Testis (tissue), 3 donors: ENCODE results near the gene PCCA. TPM values are rescaled to one million over a fixed set of nuclear protein-coding genes. Genes with fewer than 3 reads are reported as not detected.

Experiments
- DNase-seq: peaks from one replicate; pipeline ENCODE4 v3.0.0-alpha.2; 2019
- H3K27ac ChIP-seq, 2 donors: fragments of 200-600 bp; sonication (generic); one replicate each; pipeline ENCODE4 v1.5.1; 2019
- H3K27me3 ChIP-seq: fragments of 200-600 bp; sonication (generic); one replicate; pipeline ENCODE4 v1.5.1; 2019
- H3K36me3 ChIP-seq: fragments of 200-600 bp; sonication (generic); one replicate; pipeline ENCODE4 v1.5.1; 2017; ENCODE audit warnings: low read depth; ENCODE audit errors: missing control alignments
- H3K4me1 ChIP-seq: fragments of 200-600 bp; sonication (generic); one replicate; pipeline ENCODE4 v1.5.1; 2019
- H3K4me3 ChIP-seq, 2 donors: fragments of 200-600 bp; sonication (generic); one replicate each; pipeline ENCODE4 v1.5.1; 2017 to 2019
- H3K9me3 ChIP-seq: fragments of 200-600 bp; sonication (generic); one replicate; pipeline ENCODE4 v1.5.1; 2017
- POLR2A ChIP-seq: fragments of 450-650 bp; IDR thresholded peaks from one replicate; pipeline ENCODE4 v1.6.1; 2017; ENCODE audit warnings: antibody characterized with exemption, mild to moderate bottlenecking, moderate library complexity
- WGBS, 2 donors: methylation state at CpG; one replicate each; pipeline ENCODE4 v1.1.5; 2018; 5-methylcytosine and 5-hydroxymethylcytosine counted together
- intact Hi-C: fragments of 100-400 bp; cut with DNase I; formaldehyde crosslinking; loops from one replicate; pipeline ENCODE4 v1.15.1; 2023; ENCODE audit warnings: low total_unique reads
- polyA plus RNA-seq: library from polyadenylated mRNA; stranded (reverse); fragments of 350-450 nt; fragmentation: Illumina TruSeq; extraction: RNeasy Lipid Tissue Mini Kit (QIAGEN cat#74804); gene quantifications from one replicate; pipeline ENCODE4 v1.2.3, GENCODE V29; 2014; ENCODE audit warnings: low read depth, low replicate concordance; ENCODE audit not compliant: insufficient read depth
- total RNA-seq, 2 donors: library from RNA; depleted of rRNA; stranded (reverse); fragments of >200 nt; gene quantifications; one replicate each; pipeline ENCODE4 v1.2.3, GENCODE V29; 2016
- TF ChIP-seq, protein P1 (sequence below), 3 experiments: fragments of 450-650 bp in 2 of 3; fragments of 200-600 bp in 1 of 3; sonication (generic) in 1 of 3; IDR thresholded peaks; one replicate each; pipeline ENCODE4 v1.5.1; 2016 to 2019; ENCODE audit warnings: antibody characterized with exemption in 3 of 3, mild to moderate bottlenecking in 2 of 3, moderate library complexity in 1 of 3

The PCCA gene
- total and polyA plus RNA-seq, 3 donors from 2014 or later = 17.9 to 56.2 (median 39.2) TPM

DNA sequence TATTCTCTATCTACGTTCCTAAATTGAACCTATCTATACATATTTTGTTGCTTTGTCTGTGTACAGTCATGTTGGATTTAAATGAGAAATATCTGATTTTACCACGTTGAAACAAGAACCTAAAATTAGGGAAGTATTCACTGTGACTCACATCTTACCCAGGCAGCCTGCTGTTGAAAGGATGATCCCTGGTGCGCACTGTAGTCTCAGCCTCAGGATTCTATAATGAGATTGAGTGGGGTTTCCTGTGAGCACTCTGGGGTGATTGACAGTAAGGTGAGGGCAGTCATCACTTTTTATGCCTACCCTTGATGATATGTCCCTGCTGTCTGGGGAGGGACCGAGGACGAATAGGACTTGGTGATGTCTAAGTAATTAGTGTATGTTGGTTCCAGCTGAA lies 35.4 kb downstream of the PCCA start:
- Histone ChIP-seq H3K9me3 (no peaks in the 10 kb centered on the region), H3K27ac (no peak overlapping the region), H3K4me3 (no peak overlapping the region), H3K4me1 (no peaks in the 10 kb centered on the region), H3K36me3 (no peaks in the 10 kb centered on the region), H3K27me3 (no peaks in the 10 kb centered on the region)
- intact Hi-C loops = no loop called here
- WGBS, 2 donors = 88 to 91% methylated on average over 5 of the region's 5 CpGs
- no peak for DNase-seq
- TF ChIP-seq, protein P1, sequence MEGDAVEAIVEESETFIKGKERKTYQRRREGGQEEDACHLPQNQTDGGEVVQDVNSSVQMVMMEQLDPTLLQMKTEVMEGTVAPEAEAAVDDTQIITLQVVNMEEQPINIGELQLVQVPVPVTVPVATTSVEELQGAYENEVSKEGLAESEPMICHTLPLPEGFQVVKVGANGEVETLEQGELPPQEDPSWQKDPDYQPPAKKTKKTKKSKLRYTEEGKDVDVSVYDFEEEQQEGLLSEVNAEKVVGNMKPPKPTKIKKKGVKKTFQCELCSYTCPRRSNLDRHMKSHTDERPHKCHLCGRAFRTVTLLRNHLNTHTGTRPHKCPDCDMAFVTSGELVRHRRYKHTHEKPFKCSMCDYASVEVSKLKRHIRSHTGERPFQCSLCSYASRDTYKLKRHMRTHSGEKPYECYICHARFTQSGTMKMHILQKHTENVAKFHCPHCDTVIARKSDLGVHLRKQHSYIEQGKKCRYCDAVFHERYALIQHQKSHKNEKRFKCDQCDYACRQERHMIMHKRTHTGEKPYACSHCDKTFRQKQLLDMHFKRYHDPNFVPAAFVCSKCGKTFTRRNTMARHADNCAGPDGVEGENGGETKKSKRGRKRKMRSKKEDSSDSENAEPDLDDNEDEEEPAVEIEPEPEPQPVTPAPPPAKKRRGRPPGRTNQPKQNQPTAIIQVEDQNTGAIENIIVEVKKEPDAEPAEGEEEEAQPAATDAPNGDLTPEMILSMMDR (IDR thresholded peaks at IDR 0.05) = no peak
- TF ChIP-seq POLR2A = no peak

DNA sequence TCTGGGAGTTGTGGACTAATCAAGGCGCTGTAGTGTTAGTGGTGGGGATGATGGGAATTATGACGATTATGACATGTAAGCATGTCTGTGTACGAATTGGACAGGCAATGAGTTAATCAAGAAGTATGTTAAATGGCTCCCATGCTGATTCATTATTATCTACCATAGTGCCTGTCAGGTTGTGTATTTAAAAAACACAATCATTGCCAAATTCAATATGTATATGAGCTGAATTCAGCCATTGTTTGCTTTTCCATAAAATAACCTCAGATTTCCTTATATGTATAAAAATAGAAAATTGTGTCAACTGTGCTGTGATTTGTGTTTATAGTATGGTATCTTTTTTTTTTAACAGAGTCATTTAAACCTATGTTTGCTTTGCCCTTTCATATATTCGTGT lies 37.1 kb downstream of the PCCA start:
- TF ChIP-seq, protein P1 (IDR thresholded peaks at IDR 0.05) = no peak
- no peak for TF ChIP-seq POLR2A
- intact Hi-C loops = no loop called here
- WGBS, 2 donors = 95 to 96% methylated on average over 4 of the region's 4 CpGs

DNA sequence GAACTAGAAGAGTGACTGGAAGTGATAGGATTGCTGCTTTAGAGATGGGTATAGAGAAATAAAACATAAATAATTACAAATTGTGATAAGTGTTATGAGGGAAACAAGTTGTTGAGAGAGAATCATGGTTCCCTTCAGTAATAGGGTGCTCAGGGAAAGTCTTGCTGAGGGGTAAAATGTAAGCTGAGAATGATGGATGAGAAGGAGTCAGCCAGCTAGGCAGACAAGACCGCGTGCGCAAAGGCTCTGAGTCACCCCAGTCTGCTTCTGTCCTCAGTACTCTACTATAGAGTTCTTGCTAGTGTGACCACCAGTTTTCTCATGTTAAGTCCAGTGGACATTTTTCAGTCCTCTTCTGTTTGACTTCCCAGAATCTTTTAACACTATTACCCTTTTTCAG lies 39.5 kb downstream of the PCCA start:
- Histone ChIP-seq H3K4me1 (peaks cover 3% of the 10 kb centered on the region), H3K36me3 (no peaks in the 10 kb centered on the region), H3K9me3 (no peaks in the 10 kb centered on the region), H3K4me3 (no peak overlapping the region), H3K27ac (no peak overlapping the region), H3K27me3 (no peaks in the 10 kb centered on the region)
- 95 to 96% methylated on average over 3 of the region's 3 CpGs for WGBS, 2 donors
- TF ChIP-seq, protein P1 (IDR thresholded peaks at IDR 0.05) = no peak
- no peak for TF ChIP-seq POLR2A
- DNase-seq = no peak
- intact Hi-C loops = no loop called here

More for the DNA sequence above, 37.1 kb downstream of the PCCA start:
- Histone ChIP-seq H3K27me3 (no peaks in the 10 kb centered on the region), H3K9me3 (no peaks in the 10 kb centered on the region), H3K27ac (no peak overlapping the region), H3K4me3 (no peak overlapping the region), H3K4me1 (peaks cover under 1% of the 10 kb centered on the region), H3K36me3 (no peaks in the 10 kb centered on the region)
- no peak for DNase-seq

DNA sequence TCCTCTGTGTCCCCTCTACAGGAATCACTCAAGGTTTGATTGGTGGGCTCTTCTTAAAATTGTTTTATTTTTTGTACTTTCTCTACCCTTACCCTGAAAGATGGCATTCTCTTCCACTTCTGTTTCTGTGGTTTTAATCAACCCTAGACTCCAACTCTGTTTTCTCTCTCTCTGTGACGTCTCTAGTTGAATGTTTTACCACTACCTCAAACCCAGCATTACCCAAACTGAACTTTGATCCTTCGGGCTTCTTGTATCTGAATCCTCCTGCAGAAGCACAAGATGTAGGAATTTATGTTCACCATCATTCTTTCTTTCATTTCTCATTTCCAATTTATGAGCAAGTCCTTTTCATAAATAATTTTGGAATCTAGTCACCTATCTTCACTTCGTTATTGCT lies 39.9 kb downstream of the PCCA start:
- H3K4me3 ChIP-seq = no peak overlapping the region

DNA sequence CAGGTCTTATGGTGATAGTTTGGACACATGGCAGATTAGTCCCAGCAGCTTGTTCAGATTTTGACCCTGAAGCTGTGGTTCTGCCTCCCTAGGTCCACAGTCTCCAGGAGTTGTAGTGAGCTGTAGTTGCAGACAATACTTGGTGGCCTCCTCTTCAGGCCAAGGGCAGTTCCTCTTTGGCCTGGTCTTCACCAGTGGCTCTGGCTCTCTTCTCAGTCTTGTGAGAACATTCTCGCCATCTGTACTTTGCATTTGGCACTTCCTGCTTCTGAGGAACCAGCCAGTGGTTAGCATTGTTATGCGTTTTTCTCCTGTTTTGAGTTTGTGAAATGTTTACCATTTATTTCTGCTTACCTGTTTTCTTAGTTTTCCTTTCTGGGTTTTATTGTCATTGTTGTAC lies 40.7 kb downstream of the PCCA start:
- DNase-seq = no peak
- no peak overlapping the region for H3K4me3 ChIP-seq
- no peaks in the 10 kb centered on the region for H3K9me3 ChIP-seq
- no peak overlapping the region for H3K27ac ChIP-seq
- TF ChIP-seq, protein P1 (IDR thresholded peaks at IDR 0.05) = no peak
- no peak for TF ChIP-seq POLR2A
- no peaks in the 10 kb centered on the region for H3K36me3 ChIP-seq
- 36 to 83% methylated on average over 2 of the region's 2 CpGs for WGBS, 2 donors
- peaks cover 3% of the 10 kb centered on the region for H3K4me1 ChIP-seq
- intact Hi-C loops = no loop called here
- no peaks in the 10 kb centered on the region for H3K27me3 ChIP-seq

More for the DNA sequence above, 39.9 kb downstream of the PCCA start:
- no peak for DNase-seq
- H3K4me1 ChIP-seq = peaks cover 3% of the 10 kb centered on the region
- H3K27ac ChIP-seq = no peak overlapping the region
- no peaks in the 10 kb centered on the region for H3K36me3 ChIP-seq
- H3K27me3 ChIP-seq = no peaks in the 10 kb centered on the region
- intact Hi-C loops = no loop called here
- 86 to 92% methylated on average over 3 of the region's 3 CpGs for WGBS, 2 donors
- TF ChIP-seq, protein P1 (IDR thresholded peaks at IDR 0.05) = no peak
- no peak for TF ChIP-seq POLR2A
- H3K9me3 ChIP-seq = no peaks in the 10 kb centered on the region
